ENCODE measurements around the gene GCN1. TPM values are rescaled to one million over a fixed set of nuclear protein-coding genes. Genes with fewer than 3 reads are reported as not detected.

The GCN1 gene
- total RNA-seq, 1 donor from 2014 or later: 99.0 TPM

DNA sequence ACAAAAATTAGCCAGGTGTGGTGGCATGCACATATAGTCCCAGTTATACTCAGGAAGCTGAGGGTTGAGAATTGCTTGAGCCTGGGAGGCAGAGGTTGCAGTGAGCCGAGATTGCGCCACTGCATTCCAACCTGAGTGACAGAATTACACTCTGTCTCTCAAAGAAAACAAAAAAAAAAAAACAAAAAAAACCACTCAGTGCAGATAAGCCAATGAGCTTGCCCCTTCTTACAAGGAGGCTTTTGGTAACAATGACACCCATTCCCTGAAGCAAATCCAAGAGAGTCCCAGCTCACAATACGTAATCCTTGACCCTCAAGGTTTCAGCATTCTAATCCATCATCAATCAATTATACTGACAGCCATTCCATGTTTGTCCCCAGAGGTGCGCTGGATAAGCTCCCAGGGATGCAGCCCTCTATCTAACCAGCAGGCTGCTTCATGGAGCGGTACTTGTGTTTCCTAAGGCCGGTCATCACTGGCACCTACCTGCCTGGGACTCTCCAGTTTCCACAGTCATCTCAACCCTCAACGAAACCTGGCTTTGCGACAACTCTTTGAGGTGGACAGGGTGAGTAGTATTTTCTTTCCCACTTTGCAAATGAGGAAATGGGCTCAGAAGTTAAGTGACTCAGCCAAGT is 12.4 kb downstream of the GCN1 start:
- no peak for DNase-seq (ENCODE audit: low read depth, low spot score)

DNA sequence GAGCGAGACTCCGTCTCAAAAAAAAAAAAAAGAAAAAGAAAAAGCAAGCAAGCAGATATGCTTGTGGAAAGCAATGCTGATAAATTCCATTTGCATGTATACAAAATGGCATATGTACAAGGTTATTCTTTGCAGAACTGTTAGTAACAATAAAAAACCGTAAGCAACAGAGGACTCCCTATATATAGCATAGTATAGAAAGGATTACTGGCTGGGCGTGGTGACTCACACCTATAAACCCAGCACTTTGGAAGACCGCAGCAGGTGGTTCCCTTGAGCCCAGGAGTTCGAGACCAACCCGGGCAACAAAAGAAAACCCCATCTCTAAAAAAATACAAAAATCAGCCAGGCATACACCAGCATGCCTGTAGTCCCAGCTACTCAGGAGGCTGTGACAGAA is 13.5 kb downstream of the GCN1 start:
- no peak for DNase-seq (ENCODE audit: low read depth, low spot score)

DNA sequence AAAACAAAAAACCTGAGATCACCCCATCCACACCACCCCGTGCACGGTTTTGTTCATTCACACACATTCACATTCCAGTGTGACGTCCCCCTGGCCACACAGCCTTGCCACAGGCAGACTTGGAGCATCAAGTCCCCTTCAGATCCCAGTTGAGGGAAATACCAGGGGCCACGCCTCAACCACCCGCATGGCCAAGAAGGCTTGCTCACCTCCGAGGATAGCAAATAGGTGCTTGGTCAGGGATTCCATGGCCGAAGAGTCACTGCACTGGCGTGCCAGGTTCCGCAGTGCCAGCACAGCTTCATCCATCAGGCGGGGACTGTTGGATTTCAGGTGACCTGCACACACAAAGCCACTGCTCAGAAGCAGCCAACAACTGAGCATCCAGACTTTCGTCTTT is 19.0 kb downstream of the GCN1 start:
- DNase-seq (ENCODE audit: low read depth, low spot score): no peak

DNA sequence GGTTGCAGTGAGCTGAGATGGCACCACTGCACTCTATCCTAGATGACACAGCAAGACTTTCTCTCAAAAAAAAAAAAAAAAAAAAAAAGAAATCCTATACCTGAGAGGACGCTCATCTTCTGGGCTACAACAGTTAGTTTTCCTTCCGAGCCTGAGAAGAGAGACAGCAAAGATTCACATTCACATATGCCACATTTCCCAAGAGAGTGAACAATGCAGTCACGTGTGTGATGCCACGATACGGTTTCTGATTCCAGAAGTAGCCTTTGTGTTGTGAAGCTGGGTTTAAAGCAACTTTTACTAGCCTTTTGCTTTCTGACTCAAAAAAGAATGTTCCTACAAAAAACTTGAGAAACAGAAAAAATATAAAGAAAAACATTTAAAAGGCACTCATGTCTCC is 19.5 kb downstream of the GCN1 start:
- DNase-seq (ENCODE audit: low read depth, low spot score): no peak

DNA sequence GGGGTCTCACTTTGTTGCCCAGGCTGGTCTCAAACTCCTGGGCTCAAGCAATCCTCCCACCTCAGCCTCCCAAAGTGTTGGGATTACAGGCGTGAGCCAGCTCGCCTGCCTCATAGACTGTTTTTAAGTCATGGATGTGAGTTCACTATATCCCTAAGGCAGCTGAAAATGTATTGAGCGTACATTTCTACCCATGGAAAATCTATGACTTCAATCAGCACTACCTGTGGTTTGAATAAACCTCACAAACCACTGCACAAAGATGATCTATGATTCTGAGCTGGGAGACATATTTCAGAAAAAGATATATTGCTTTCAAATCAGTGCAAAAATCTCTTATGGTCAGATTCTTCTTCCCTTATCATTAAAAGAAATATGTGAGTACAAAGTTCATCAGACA is 22.5 kb downstream of the GCN1 start:
- no peak for DNase-seq (ENCODE audit: low read depth, low spot score)

DNA sequence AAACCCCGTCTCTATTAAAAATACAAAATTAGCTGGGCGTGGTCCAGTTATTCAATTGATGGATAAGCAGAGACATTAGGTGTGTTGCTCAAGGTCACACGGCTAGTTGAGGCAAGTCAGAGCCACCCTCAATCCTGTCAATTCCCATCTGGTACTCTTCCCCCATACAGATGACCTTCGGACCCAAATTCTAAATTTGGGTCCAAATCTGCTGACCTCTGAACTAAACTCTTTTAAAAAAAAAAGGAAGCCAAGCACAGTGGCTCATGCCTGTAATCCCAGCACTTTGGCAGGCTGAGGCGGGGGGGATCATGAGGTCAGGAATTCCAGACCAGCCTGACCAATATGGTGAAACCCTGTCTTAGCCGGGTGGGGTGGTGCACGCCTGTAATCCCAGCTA is 23.9 kb downstream of the GCN1 start:
- no peak for DNase-seq (ENCODE audit: low read depth, low spot score)

DNA sequence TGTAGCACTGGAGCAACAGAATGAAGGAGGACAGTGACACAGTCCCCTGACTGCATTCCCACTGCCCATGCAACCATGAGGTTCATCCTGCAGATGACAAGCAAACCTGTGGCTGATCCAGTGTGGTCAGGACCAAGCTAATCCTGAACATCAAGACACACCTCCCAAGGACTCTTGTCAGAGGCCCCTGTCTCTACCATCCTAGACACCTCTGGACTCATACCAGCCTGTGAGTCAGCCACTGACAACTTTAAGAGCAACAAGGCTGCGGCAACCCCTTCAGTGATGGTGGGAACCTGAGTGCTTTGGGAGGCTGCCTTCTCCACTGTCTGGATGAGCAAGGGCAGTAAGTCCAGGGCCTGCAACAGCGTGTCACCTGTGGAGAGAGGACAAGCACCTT is 24.6 kb downstream of the GCN1 start:
- DNase-seq (ENCODE audit: low read depth, low spot score): no peak

DNA sequence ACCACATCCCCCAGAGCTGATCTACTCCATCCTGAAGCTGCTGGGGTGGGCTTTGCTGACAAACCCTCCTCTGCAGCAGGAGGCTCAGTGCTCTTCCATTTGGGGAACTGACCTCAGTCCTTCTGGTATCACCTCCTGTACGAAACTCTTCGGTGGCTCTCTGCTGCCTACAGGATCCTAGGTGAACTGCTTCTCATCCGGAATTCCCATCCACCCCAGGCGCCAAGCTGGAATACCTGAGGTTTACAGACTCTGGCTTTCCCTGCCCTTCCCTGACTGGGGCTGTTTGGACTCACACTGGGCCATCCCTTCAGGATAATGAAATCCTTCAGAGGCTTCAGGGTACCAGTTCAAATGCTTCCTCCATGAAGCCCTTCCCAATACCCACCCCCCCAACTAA is 26.2 kb downstream of the GCN1 start:
- no peak for DNase-seq (ENCODE audit: low read depth, low spot score)

DNA sequence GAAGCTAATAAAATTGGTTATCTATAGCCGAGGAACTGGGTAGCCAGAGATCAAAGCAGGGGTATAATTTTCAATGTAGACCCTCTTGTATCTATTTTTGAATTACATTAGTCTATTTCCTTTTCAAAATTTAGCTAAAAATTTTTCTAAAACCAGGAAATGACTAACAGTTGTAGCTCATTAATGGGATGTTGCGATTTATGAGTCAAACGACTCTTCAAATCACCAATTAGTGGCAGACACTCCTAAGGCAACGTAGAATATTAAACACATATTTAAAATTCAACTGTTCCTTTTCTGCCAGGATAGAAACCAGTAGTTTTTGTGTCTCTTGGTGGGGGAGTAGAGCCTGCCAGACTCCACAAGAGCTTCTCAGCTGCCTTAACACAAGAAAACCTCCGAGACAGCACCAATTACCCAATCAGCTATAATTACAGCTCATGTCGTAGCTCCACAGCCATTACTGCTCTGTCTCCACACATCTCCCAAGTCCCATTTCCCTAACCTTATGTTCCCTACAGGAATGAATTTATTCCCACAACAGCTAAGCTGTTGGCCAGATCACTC is 26.9 kb downstream of the GCN1 start:
- no peak for DNase-seq (ENCODE audit: low read depth, low spot score)

DNA sequence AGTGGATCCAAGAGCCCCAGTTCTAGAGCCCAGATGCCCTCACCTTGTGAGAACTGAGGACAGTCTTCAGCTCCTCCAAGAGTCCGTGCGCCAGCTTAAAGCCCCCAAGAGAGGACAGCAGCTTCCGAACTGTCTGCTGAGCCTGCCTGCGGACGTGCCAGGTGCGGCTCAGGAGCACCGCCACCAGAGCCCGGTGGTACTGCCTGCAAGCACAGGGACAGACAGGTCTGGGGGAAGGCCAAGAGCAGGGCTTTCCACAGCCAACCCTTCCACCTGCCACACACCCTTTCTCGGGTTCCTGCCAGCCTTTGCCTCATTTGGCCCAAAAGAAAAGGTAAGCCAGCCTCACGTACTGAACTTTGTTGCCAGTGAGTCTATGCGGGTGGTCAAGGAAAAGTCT is 30.2 kb downstream of the GCN1 start:
- DNase-seq (ENCODE audit: low read depth, low spot score): no peak

DNA sequence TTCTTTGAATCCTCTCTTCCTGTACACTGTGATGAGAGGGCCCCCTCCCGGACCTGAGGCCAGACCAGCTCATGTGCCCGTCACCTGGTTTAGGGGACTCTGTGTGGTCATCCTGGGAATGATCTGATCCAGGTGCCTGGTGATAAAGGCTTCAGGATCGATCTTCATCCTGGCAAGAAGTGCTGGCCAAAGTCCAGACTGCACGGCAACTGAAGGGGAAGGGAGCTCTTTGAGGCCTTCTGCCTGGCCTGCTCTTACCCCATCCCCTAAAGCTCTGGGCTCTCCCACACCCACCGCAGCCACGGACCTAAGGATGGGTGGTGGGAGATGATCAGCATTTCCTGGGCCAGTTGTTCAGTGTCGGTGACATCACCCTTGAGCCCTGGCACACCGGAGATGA is 31.8 kb downstream of the GCN1 start:
- DNase-seq (ENCODE audit: low read depth, low spot score): no peak

DNA sequence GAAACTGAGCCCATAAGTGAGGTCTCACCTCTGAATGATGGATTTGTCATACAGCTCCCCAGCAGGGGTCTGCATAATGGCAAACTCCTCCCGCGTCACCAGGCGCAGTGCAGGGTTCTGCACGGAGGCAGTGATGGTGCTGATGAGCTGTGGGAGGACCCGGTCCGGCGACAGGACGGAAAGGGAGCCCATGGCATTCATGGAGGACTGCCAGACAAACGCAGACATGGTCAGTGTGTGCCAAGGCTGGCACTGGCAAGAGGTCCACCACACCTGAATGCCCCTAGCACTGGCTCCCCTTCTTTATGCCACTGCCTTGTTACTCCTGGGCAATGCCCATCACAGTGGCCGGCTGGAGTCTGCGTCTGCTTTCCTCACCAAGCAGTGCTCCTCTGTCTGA is 32.7 kb downstream of the GCN1 start:
- DNase-seq (ENCODE audit: low read depth, low spot score): no peak

DNA sequence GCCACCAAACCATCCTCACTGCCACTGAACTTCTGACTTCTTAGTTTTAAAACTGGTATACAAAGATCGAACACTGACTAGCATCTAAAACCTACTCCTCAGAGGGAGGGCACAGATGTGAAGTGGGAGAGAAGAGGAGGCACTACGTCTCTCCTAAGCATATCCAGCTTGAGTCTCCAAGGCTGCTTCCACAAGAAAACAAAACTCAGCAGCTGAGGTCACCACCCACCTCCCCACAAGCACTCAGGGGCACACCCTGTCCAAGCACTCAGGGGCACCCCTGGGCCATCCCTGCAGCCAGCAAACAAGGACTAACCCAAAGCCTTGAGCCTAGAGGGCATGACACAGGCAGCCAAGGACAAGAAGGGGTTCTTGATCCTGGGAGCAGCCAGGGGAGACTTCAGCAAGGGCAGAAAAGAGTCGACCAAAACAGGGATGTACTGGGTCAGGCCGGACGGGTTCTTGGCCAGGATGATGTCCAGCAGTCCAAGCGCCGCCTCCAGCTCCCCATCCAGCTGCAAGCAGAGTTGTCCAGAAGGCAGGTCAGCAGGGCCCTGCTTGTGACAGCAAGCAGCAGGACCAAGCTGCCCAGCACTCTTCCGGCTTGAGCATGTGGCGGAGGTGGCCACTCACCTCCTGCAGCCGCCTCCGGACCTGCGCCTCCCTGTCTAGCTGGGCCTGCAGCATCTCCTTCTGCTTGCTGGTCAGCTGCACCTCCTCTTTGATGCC is 34.8 kb downstream of the GCN1 start:
- no peak for DNase-seq (ENCODE audit: low read depth, low spot score)

DNA sequence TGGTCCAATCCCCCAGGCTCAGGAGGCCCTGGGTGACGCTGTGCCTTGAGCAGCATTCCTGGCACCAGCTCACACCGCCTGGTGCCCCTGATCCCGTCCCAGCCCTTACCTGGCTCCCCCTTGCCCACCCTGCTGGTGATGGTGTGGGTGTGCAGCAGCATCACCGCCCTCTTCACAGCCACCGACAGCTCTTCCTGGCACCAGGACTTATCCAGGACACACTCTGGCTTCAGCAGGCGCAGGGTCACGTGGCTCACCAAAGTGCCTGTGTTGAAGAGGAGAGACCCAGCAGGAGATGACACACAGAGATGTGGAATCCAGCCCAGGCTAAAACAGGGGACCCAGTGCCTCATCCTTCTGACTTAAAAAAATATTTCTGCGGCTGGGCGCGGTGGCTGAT is 36.2 kb downstream of the GCN1 start:
- DNase-seq (ENCODE audit: low read depth, low spot score): no peak

DNA sequence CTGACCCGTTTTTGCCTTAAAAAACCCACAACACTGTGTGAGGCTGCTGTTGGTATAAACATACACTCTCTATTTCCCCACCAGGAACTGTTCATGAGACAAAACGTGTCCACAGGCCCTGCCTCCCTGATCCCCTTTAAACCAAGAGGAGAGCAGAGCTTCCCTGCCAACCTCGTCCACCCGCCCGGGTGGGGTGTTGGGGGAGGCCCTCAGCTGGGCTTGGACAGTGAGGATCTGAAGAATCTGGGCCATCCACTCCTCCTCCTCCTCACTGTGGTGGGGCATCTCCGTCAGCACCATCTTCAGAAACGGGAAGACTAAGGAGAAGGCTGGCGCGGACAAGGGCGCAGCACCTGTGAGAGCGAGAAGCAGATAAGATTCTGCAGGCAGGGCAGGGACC is 36.8 kb downstream of the GCN1 start:
- no peak for DNase-seq (ENCODE audit: low read depth, low spot score)

DNA sequence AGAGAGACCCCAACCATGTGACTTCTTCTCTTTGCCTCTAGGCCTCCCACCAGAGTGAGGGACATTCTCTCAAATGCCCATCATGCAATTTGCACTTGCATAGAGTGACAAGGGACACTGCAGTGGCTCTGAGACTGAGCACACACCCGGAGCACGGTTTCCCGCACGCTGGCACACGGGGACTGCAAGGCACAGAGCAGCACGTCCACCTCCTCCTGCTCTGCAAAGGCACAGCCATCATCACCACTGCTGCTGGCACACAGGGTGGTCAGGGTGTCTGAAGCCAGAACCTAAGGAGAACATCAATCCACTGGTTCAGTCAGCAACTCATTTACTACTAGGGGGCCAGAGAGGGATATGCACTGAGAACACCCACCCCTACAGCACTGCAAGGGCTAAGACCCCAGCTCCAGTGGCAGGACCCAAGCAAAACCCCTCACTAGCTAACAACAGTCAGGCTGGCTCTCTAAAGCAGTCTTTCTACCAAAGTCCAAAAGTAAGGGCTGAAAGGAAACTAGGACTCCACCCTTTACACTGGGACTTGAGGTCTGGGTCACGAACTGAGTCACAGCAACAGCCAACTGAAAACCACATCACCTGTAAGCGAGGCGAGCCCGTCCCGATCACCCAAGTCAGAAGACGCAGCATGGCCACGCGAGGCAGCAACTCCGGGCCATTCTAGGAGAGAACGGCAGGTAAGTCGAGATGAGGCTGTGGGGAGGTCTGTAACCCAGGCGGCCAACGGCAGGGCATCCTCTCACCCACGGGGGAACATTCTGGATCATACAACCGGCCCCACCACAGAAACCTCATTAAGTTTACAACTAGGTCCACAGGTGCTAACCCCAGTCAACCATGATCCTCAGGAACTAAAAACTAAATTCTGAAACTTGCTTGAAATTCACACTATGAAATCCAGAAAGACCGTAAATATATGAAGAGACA is 37.9 kb downstream of the GCN1 start:
- DNase-seq (ENCODE audit: low read depth, low spot score): no peak

DNA sequence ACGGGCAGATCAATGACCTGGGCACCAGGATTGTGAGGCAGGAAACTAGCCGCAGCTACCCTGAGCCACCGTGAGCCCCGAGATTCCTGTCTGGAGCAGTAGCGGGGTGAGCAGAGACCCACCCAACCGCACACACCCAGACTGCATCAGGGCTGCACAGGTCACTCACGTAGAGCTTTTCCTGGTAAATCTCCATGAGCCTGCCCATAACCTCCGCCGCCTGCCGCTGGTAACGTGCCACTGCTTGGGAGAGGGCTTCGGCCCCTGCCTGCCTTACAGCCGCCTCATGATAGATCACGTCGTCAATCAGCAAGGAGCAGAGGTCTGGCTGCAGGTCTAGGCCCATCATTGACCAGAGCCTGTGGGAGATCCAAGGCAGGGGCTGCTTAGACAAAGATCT is 39.4 kb downstream of the GCN1 start:
- DNase-seq (ENCODE audit: low read depth, low spot score): no peak

DNA sequence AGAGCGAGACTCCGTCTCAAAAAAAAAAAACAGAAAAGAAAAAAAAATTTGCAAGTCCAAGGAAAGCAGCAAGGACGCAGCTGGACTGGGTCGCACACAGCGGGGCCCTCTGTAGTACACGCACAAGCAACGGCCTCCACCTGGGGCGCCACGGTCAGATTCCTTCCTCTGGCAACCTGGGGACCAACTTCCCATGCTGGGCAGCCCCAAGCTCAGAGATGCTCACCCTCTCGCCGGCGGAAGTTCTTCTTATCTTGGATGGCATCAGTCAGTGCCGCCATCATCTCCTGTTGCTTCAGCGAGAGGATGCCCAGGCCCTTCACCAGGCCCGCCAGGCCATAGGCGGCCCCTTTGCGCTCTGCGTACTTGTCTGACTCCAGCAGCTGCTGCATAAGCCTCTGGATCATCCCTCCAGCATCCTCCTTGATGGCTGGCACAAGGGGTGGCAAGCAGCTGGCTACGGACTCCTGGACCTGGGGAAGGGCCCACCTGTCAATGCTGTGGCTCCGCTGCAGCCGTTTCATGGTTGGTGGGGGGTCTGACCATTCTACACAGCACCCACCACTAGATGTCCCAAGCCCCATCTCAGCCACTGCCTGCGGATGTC is 43.5 kb downstream of the GCN1 start:
- DNase-seq (ENCODE audit: low read depth, low spot score): no peak

DNA sequence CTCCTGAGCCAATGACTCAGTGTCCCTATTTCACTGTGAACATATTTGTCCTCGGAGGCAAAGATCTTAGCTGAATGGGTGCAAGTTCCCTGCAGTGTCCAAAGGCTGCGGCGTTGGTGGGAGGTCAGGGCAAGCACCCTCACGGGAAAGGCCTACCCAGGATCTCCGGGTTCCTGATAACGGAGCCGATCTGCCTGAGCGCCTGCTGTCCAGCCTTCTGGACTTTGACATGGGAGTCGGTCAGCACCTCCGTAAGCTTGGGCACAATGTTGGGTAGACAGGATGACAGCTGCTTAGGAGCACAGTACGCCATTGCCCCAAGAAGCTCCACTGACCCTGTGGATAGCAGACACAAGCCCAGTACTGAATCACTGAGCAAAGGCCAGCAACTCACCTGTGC is 46.5 kb downstream of the GCN1 start:
- no peak for DNase-seq (ENCODE audit: low read depth, low spot score)

DNA sequence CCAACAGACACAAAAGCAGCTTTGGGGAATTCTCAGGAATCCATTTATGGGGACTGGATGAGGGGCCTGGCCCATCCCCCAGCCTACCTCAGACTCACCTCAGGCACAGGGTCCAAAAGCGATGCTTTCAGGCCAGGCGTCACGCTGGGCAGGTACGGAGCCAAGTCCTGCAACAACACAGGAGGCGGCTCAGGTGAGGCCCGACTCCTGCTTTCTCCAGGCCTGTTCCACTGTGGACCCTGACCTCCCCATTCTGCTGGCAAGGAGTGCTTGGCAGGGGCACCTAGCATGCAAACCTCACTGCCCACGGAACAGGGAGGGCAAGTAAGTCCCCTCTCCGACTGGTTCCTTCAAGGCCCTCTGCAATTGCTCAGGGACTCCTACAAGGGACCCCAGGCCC is 49.4 kb downstream of the GCN1 start:
- no peak for DNase-seq (ENCODE audit: low read depth, low spot score)

DNA sequence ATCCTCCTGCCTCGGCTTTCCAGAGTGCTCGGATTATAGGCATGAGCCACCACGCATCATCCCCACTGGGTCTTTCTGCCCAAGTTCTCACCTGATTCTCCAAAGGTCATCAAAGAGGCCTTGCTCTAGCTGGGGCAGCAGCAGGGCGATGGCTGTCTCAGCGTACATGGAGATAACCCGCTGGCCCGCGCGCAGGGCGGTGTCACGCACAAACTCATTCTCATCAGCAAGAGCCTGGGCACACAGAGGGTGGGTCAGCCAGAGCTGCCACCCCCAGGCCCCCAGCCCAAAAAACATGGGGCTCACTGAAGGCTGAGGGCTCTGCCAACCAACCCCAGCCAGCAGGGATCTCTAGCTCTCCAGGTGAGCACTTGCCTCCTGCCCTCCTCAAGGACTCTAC is 50.3 kb downstream of the GCN1 start:
- DNase-seq (ENCODE audit: low read depth, low spot score): no peak

Measured in pulmonary artery endothelial cell (primary cell).